Measurements from ENCODE around the gene KRTAP4-8.
"Not testable (repeated sequence)": the region's sequence is repeated elsewhere in the genome, so short reads cannot be mapped to it uniquely, and the experiment has no call there.

The KRTAP4-8 gene

GRCh38 chr17:41098042-41098441 is at the start of gene KRTAP4-8:
KRTAP4-8 (minus strand) TSS chr17:41098142; CDS start chr17:41098084, 58 bp downstream.
- no peak for DNase-seq (ENCODE audit: low spot score)

GRCh38 chr17:41145261-41145660 is 47.3 kb upstream of the KRTAP4-8 start:
- DNase-seq (ENCODE audit: low spot score) = no peak

DNA sequence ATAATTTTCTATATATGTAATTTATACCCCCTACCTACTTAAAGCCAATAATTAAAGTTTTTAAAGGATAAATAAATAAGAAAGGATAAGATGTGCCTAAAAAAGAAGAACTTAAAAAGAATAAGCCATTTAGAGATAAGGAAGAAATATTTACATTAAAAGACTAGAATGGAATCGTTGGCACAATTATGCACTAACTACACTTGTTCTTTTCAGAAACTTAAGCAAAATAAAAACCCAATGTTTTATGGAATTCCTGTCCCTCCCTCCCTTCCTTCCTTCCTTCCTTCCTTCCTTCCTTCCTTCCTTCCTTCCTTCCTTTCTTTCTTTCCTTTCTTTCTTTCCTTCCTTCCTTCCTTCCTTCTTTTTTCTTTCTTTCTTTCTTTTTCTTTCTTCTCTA is 46.9 kb upstream of the KRTAP4-8 start:
- no peak for DNase-seq (ENCODE audit: low spot score)

- no peak for DNase-seq (ENCODE audit: low spot score)
These were observed 43.4 kb upstream of the KRTAP4-8 start for GRCh38 chr17:41141361-41141760.

GRCh38 chr17:41140360-41141131 is 42.6 kb upstream of the KRTAP4-8 start, which contains the start of gene KRTAP4-6:
KRTAP4-6 (minus strand) TSS chr17:41140544; CDS start chr17:41140487, 57 bp downstream.
- no peak for DNase-seq (ENCODE audit: low spot score)

DNA sequence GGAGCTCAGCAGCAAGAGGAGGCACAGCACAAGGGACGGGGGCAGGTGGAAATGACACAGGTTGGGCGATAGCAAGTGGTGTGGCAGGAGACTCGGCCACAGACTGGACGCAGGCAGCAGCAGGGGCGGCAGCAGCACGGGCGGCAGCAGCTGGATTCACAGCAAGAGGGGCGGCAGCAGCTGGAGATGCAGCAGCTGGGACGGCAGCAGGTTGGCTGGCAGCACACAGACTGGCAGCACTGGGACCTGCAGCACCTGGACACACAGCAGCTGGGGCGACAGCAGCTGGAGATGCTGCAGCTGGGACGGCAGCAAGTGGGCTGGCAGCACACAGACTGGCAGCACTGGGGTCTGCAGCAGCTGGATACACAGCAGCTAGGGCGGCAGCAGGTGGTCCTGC is 41.9 kb upstream of the KRTAP4-8 start:
- DNase-seq (ENCODE audit: low spot score) = not testable (repeated sequence)

DNA sequence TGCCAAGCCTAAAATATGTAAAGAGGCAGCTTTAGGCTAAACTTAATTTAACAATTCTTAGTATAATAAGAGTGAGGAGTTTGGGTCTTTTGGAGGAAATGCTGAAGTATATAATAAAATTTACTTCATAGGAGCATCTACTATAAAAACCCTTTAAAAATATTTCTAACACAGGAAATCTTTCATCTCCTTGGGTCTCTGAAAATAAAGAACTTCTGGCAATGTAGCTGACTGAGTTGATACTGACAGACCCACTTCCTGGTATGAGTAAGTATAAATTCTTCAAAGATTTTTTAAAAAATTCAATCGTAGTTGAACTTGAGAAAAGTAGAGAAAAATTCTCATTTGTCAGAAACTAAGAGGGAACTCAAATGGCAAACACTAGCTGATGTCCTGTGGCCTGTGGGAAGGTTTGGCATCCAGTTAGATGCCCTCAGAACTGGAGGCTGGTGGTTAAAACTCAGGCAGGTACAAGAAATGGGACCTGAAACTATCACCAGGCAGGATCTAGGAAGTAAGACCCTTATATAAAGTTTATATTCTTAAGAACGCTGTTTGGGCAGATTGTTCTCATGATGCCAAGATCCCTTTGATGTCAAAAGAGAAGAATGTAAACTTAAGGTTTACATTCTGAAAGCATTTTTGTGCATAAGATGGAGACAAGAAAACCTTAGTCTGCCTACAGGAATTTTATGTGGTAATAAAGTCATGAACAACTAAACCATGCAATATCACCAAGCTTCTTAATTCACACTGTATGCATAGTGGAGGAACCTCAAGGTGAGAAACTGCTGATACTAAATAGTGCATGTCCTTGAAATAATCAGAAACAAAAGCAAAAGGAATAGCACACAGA is 36.2 kb upstream of the KRTAP4-8 start:
- DNase-seq (ENCODE audit: low spot score) = no peak

- DNase-seq (ENCODE audit: low spot score) = no peak
These were observed 34.0 kb upstream of the KRTAP4-8 start for GRCh38 chr17:41131979-41132378.

DNA sequence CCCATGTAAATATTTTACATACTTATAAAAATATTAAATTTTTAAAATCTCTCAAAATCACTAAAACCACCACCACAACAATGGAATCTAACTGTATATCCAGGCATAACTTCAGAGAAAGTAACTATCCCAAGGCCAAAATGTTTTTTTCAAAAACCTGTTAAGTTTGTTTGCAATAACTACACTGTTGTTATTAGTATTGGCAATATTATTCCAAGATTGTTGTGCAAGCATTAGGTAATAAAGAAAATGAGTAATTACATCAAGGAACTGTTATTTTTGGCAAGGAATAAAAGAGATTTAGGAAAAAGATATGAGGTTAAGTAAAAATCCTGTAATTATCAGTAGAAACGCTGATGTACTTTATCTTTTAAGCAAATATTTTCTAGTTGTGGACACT is 29.4 kb upstream of the KRTAP4-8 start:
- DNase-seq (ENCODE audit: low spot score) = no peak

GRCh38 chr17:41126412-41126811 is 28.5 kb upstream of the KRTAP4-8 start:
- DNase-seq (ENCODE audit: low spot score) = no peak

DNA sequence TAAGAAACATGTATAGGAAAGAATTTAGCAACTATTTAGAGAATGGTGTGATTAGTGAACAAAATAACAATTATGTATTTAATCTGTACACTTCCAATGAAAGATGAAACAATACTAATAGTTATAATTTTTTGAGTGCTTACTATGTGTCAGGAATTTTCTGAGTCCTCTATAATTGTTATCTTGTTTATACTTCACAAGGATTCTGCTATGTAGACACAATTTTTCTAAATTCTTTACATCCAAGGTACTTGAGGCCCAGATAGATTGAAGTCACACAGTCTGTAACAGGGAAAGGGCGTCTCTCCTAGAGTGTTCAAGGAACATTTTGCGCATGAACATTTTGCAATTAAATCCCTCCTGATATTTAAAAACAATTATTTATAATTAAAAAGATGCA is 27.1 kb upstream of the KRTAP4-8 start:
- DNase-seq (ENCODE audit: low spot score) = no peak

DNA sequence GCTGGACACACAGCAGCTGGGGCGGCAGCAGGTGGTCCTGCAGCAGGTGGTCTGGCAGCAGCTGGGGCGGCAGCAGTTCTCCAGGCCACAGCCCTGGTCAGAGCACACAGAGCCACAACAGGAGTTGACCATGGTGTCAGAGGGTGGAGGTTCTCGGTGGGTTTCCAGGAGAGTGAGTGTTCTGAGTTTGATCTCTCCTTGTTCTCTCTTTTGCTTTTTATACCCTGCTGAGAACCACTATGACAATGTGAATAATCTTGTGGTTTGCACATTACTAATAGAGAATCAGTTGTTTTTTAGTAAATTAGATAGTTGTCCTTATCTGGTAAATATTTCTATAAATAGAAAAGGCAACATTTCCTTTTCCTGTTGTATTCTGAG is 26.0 kb upstream of the KRTAP4-8 start, which contains the start of gene KRTAP4-12:
TSS of gene KRTAP4-12 (minus strand) at position 192 of the 381 bp plus-strand sequence. CDS start at position 132, 60 bp downstream.
- DNase-seq (ENCODE audit: low spot score) = not testable (repeated sequence)

- DNase-seq (ENCODE audit: low spot score) = not testable (repeated sequence)
These were observed 25.5 kb upstream of the KRTAP4-8 start for GRCh38 chr17:41123292-41123990.

- DNase-seq (ENCODE audit: low spot score) = no peak
These were observed 23.8 kb upstream of the KRTAP4-8 start for GRCh38 chr17:41121742-41122141.

DNA sequence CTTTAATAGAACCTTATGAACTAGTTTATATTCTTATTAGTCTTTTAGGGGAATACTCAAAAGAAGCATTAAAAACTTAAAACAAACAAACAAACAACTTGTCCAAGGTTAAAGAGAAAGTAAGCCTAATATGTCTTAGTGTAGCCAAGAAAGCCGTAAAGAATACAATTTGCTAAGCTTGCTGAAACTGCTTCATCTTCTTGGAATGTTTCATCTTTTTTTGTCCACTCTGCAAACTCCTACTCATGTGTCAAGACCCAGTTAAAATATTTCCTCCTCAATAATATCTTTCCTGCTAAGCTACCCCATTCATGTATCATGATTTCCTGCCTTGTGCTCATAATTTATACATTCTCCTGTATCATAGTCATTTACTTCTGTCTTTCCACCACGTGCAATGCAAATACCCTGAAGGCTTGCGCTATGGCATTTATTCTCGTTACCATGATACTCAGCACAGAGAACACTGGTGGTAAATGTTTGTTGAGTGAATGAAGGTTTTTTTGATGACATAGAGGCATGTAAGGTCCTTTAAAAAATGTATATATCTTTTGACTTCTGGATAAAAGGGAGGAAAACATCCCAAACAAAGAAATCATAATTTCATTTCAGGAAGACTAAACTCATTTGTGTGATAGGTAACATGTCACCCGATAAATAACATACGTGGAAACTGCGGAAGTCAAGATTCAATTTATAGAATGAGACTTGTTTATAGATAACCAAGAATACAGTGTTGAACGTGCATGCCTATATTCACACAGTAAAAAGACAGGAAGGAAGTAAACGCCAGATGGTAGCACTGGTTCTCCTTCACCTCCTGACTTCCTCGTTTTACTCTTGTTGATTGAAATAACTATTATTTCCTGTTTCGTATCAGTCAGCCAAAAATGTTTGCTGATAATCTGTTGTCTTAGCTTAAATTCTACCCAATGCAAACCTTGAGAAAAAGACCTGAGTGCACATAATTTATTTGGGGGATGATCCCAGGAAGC is 22.1 kb upstream of the KRTAP4-8 start:
- not testable (repeated sequence) for DNase-seq (ENCODE audit: low spot score)

DNA sequence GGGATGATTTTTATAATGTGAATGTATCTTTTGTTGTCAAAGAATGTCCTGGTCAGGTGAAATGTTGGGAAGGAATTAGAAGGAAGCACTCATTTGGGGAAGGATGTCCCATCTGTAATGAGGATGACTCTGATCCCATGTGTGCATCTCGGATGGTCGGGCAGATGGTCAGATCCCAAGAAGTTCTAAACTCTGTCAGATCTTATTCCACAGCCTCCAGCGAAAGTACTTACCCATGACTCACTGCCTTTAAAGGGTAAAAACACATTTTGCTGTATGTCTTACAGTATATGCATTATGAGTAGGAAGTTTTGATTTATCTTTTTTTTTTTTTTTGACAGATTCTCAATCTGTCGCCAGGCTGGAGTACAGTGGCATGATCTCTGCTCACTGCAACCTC is 20.8 kb upstream of the KRTAP4-8 start:
- DNase-seq (ENCODE audit: low spot score) = no peak

- not testable (repeated sequence) for DNase-seq (ENCODE audit: low spot score)
These were observed 20.0 kb upstream of the KRTAP4-8 start, which contains the start of gene KRTAP4-11 for GRCh38 chr17:41117846-41118386. KRTAP4-11 (minus strand) TSS chr17:41118373; CDS start chr17:41118315, 58 bp downstream.

DNA sequence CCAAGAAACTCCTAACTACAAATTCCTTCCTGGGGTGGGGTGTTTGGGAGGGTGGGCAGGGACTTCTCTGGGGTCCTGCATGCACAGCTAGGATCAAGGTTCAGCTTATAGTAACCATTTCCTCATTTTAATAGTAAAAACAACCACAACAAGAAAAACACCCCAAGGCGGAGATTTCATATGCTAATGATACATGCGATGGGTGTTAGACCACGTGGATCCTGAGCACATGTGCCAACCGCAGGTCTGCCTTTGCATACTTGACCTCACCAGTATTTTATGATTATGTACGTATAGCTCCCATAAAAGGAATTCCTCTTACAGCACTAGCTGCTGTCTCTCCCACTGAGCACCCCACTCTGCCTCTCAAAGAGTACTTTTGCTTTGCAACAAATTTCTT is 18.4 kb upstream of the KRTAP4-8 start:
- DNase-seq (ENCODE audit: low spot score) = no peak

DNA sequence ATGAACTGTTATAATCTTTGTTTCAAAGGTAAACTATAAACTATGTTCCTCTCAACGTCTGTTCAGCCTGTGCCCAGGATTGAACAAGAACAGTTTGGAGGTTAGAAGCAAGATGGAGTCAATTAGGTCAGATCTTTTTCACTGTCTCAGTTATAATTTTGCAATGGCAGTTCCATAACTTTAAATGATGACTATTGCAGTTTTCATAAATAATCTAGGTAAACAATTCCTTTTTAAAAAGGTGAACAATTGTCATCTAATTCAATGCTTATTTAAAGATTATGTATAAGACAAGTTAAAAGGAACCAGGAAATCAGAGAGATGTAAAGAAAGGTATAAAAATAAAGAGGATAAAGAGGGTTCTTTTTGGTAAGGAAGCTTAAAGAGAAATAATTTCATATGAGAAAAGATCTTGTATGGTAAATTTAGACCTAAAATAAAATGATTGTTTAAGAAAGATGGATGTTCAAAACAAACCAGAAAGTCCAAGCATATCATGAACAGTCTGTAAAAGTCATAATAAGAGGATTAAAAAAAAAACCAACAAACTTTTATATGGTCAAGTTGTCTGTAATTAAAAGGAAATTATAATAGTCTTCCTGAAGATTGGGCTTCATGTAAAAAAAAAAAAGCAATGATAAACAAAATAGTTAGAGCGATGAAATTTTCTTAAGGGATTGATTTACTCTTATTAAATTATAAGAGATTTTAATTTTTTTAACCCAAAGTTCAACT is 13.4 kb upstream of the KRTAP4-8 start:
- DNase-seq (ENCODE audit: low spot score) = no peak
